GM18517 (cell line): Measurements from ENCODE around the gene PLAAT1.

Experiments
- ATAC-seq: cut with Tn5 transposase; IDR thresholded peaks from one replicate; pipeline ENCODE4 v1.9.1; 2021; ENCODE audit warnings: mild to moderate bottlenecking, moderate library complexity; ENCODE audit not compliant: unreplicated experiment

PLAAT1 gene

GRCh38 chr3:193250492-193250891 lies 9.5 kb downstream of the PLAAT1 start:
- no peak for ATAC-seq

- ATAC-seq, result no peak
These were observed 13.1 kb downstream of the PLAAT1 start for GRCh38 chr3:193253986-193254660.

GRCh38 chr3:193261970-193262369 lies 20.9 kb downstream of the PLAAT1 start:
- no peak for ATAC-seq

GRCh38 chr3:193262707-193263106 lies 21.7 kb downstream of the PLAAT1 start:
- ATAC-seq, result no peak

- ATAC-seq, result no peak
These were observed 28.5 kb downstream of the PLAAT1 start for GRCh38 chr3:193269343-193270028.

- ATAC-seq, result no peak
These were observed 29.4 kb downstream of the PLAAT1 start for GRCh38 chr3:193270451-193270850.

- ATAC-seq, result no peak
These were observed 30.2 kb downstream of the PLAAT1 start for GRCh38 chr3:193271101-193271840.

GRCh38 chr3:193292386-193292785 lies 51.4 kb downstream of the PLAAT1 start:
- no peak for ATAC-seq

- no peak for ATAC-seq
These were observed 55.0 kb downstream of the PLAAT1 start for GRCh38 chr3:193295985-193296384.

GRCh38 chr3:193297421-193297820 lies 56.4 kb downstream of the PLAAT1 start:
- no peak for ATAC-seq

GRCh38 chr3:193301433-193301832 lies 60.4 kb downstream of the PLAAT1 start:
- ATAC-seq, result no peak

- no peak for ATAC-seq
These were observed 64.3 kb downstream of the PLAAT1 start for GRCh38 chr3:193305356-193305755.

GRCh38 chr3:193310914-193311723 lies 70.1 kb downstream of the PLAAT1 start:
- ATAC-seq, result no peak

GRCh38 chr3:193313061-193313958 lies 72.3 kb downstream of the PLAAT1 start:
- no peak for ATAC-seq

GRCh38 chr3:193314161-193314560 lies 73.1 kb downstream of the PLAAT1 start:
- no peak for ATAC-seq

GRCh38 chr3:193317682-193318300 lies 76.8 kb downstream of the PLAAT1 start:
- no peak for ATAC-seq
